Left lobe of liver (tissue), 2 donors: ENCODE data around the gene ATP6AP1. TPM values are rescaled to one million over a fixed set of nuclear protein-coding genes. Genes with fewer than 3 reads are reported as not detected.
A peak's percentile ranks its signal among the peaks of the same experiment; 100 is the strongest.
"Not testable (repeated sequence)": the region's sequence is repeated elsewhere in the genome, so short reads cannot be mapped to it uniquely, and the experiment has no call there.

Experiments used
- ATAC-seq: fragments of 200-7000 bp; cut with Tn5 transposase; one replicate; pipeline ENCODE4 v1.9.1; 2020; ENCODE audit warnings: mild to moderate bottlenecking, moderate library complexity
- DNase-seq: peaks from one replicate; pipeline ENCODE4 v3.0.0-alpha.2; 2020; ENCODE audit warnings: low spot score
- total RNA-seq: library from RNA; stranded (reverse); gene quantifications from one replicate; pipeline ENCODE4 v1.2.1, GENCODE V29; 2021
- donor health status: DM: no; HTN: no; CAD: no; lungs with moderate emphysema.
- donor health status: DM: no; HTN: yes; CAD: no.

ATP6AP1 gene, protein sequence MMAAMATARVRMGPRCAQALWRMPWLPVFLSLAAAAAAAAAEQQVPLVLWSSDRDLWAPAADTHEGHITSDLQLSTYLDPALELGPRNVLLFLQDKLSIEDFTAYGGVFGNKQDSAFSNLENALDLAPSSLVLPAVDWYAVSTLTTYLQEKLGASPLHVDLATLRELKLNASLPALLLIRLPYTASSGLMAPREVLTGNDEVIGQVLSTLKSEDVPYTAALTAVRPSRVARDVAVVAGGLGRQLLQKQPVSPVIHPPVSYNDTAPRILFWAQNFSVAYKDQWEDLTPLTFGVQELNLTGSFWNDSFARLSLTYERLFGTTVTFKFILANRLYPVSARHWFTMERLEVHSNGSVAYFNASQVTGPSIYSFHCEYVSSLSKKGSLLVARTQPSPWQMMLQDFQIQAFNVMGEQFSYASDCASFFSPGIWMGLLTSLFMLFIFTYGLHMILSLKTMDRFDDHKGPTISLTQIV
- total RNA-seq, result 26.2 TPM

- peak; percentile 92 for DNase-seq
- ATAC-seq, result peak; percentile 99
Observed at GRCh38 chrX:154428176-154429171, at the start of gene ATP6AP1. ATP6AP1 (plus strand) TSS chrX:154428677; CDS start chrX:154428693, 16 bp downstream.

DNA sequence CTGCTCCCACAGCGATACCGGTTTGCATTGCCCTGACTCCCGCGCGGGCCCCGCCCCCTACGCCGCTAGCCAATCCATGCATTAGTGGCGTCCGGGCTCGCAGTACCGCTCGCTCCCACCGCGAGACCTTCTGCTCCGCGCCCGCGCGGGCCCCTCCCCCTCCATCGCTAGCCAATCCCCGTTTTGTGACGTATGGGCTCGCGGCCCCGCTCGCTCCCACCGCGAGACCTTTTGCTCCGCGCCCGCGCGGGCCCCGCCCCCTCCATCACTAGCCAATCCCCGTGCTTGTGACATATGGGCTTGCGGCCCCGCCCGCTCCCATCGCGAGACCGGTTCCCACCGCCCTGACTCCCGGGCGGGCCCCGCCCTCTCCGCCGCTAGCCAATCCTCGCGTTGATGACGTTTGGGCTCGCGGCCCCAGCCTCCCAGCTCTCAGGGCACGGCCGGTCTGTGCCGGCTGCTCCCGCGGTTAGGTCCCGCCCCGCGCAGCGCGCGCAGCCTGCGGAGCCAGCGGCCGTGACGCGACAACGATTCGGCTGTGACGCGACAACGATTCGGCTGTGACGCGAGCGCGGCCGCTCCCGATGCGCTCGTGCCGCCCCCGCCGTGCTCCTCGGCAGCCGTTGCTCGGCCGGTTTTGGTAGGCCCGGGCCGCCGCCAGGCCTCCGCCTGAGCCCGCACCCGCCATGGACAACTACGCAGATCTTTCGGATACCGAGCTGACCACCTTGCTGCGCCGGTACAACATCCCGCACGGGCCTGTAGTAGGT, 49.5 kb upstream of the ATP6AP1 start, which contains the start of gene EMD:
TSS of gene EMD (plus strand) at position 497 of the 770 bp plus-strand sequence. CDS start at position 687, 190 bp downstream.
- ATAC-seq, result peak; percentile 83
- DNase-seq, result peak; percentile 97

DNA sequence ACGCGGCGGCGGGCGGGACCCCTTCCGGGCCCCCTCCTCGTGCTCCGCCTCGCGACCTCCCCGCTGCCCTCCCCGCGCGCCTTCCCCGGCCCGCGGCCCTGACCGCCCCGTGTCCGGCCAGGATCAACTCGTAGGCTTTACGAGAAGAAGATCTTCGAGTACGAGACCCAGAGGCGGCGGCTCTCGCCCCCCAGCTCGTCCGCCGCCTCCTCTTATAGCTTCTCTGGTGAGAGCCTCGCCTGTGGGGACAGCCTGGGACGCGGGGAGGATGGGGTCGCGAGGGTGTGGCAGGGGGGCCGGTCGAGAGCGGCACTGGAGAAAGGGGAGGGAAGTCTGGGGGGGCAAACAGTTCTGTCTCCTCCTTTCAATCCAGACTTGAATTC, 48.9 kb upstream of the ATP6AP1 start:
- no peak for ATAC-seq
- DNase-seq, result no peak

GRCh38 chrX:154380153-154380552, 48.3 kb upstream of the ATP6AP1 start:
- ATAC-seq (no peak), DNase-seq (no peak)

DNA sequence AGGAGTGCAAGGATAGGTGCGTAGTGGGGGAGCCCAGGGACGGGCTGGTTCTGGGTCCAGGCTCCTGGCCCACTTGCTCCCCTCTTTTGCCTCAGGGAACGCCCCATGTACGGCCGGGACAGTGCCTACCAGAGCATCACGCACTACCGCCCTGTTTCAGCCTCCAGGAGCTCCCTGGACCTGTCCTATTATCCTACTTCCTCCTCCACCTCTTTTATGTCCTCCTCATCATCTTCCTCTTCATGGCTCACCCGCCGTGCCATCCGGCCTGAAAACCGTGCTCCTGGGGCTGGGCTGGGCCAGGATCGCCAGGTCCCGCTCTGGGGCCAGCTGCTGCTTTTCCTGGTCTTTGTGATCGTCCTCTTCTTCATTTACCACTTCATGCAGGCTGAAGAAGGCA, 47.7 kb upstream of the ATP6AP1 start:
- no peak for ATAC-seq
- no peak for DNase-seq

- no peak for ATAC-seq
- no peak for DNase-seq
Observed at GRCh38 chrX:154381271-154381670, 47.2 kb upstream of the ATP6AP1 start.

DNA sequence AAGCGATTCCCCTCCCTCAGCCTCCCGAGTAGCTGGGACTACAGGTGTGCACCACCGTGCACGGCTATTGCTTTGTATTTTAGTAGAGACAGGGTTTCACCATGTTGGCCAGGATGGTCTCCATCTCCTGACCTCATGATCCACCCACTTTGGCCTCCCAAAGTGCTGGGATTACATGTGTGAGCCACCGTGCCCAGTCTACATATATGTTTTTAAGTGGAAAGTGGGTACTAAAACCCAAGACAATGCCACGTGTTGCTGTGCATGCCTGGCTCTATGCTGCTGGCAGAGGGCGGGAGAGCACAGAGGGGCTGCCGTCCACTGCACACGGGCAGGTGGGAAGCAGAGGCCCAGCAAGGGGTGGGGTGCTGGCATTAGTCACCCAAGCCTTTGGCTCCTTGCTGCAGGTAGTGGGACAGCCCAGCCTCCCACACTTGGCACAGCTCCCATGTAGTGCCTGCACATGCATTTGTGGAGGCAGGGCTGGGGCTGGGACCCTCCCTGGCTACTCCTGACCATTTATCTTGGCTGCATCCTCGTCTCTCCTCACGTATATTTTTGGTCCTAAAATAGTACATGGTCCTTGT, 45.9 kb upstream of the ATP6AP1 start:
- ATAC-seq (no peak), DNase-seq (no peak)

GRCh38 chrX:154383359-154384283, 44.9 kb upstream of the ATP6AP1 start:
- DNase-seq, result no peak
- ATAC-seq, result no peak

- ATAC-seq (peak; percentile 39), DNase-seq (no peak)
Observed at GRCh38 chrX:154384284-154384892, 44.1 kb upstream of the ATP6AP1 start.

DNA sequence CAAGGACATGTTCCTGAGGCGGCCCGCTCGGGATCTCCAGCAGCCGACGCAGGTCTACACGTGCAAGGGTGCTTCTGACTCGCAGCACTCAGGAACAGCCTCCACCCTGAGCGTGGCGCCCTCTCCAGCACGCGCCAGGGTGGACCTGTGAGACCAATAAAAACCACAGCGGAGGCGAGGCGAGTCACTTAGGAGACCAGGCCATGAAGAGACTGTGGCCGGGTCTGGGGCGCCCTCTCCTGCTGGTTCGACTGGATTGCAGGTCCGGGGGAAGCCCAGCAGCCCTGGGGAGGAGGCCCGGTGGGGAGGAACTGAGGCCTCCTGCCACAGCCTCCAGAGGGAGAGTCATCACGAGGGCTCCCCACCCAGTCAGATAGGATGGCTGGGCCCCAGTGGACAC, 40.4 kb upstream of the ATP6AP1 start:
- not testable (repeated sequence) for DNase-seq
- ATAC-seq, result peak; percentile 36

- ATAC-seq, result peak; percentile 4
- not testable (repeated sequence) for DNase-seq
Observed at GRCh38 chrX:154388649-154389048, 39.8 kb upstream of the ATP6AP1 start.

- ATAC-seq (peak; percentile 84), DNase-seq (peak; percentile 46)
Observed at GRCh38 chrX:154389812-154390747, 38.4 kb upstream of the ATP6AP1 start.

DNA sequence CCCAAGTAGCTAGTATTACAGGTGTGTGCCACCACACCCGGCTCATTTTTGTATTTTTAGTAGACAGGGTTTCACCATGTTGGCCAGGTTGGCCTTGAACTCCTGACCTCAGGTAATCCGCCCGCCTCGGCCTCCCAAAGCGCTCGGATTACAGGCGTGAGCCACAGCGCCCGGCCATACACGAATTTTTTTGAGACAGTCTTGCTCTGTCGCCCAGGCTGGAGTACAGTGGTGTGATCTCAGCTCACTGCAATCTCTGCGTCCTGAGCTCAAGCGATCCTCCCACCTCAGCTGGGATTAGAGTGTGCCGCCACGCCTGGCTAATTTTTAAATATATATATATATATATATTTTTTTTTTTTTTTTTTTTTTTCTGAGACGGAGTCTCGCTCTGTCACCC, 32.1 kb upstream of the ATP6AP1 start:
- not testable (repeated sequence) for ATAC-seq, DNase-seq

- peak; percentile 77 for DNase-seq
- peak; percentile 77 for ATAC-seq
Observed at GRCh38 chrX:154396973-154397887, 31.2 kb upstream of the ATP6AP1 start.

GRCh38 chrX:154397888-154398667, 30.4 kb upstream of the ATP6AP1 start, which contains the start of gene RPL10:
RPL10 (plus strand) TSS chrX:154398377; CDS start chrX:154398520, 143 bp downstream.
- DNase-seq (peak; percentile 94), ATAC-seq (peak; percentile 77)
